HepG2 (cell line): ENCODE results near the gene ZNF511. TPM values are rescaled to one million over a fixed set of nuclear protein-coding genes. Genes with fewer than 3 reads are reported as not detected.

Source experiments
- ATAC-seq: fragments of 200-7000 bp; cut with Tn5 transposase; 3 replicates; pipeline ENCODE4 v1.9.1; 2020; ENCODE audit warnings: mild to moderate bottlenecking, moderate library complexity
- BruUV-seq: library from RNA; stranded (reverse); fragments of 400-500 nt; replicated peaks from 2 replicates; lab custom pipeline; 2021; lab: Mats Ljungman, UMichigan
- CTCF ChIA-PET: fragments of 300-600 bp; formaldehyde crosslinking; extraction: SDS; loops from one replicate; lab custom pipeline; 2021; ENCODE audit warnings: low total read pairs, inconsistent platforms, low intra/inter-chr PET ratio; lab: Yijun Ruan, JAX
- POLR2A ChIA-PET: fragments of 350-600 bp; sonication (Branson Sonifier 250); formaldehyde crosslinking; loops from one replicate; lab custom pipeline; 2020; ENCODE audit warnings: antibody characterized with exemption, inconsistent platforms; lab: Yijun Ruan, JAX
- DNase-seq: peaks from one replicate; pipeline ENCODE4 v3.0.0-alpha.2; 2015; ENCODE audit warnings: low spot score
- FAIRE-seq: peaks from 3 replicates; lab custom pipeline; 2011; peaks lifted over from hg19 to GRCh38; lab: Jason Lieb, UNC
- H2AFZ ChIP-seq: one replicate; pipeline ENCODE4 v1.6.1; 2011; ENCODE audit warnings: low read length, inconsistent platforms
- H3K27ac ChIP-seq: fragments of 300-600 bp; 3 replicates; pipeline ENCODE4 v1.8.0; 2011; ENCODE audit warnings: mixed run types, mild to moderate bottlenecking, mixed read lengths, low read length, inconsistent platforms; ENCODE audit not compliant: insufficient read depth; ENCODE audit errors: extremely low read length
- H3K27me3 ChIP-seq, 2 experiments: fragments of 200-600 bp in 1 of 2; 2 replicates in 1 of 2; 3 replicates in 1 of 2; pipeline versions ENCODE4 v1.6.0 to v1.8.0; 2011; ENCODE audit warnings: low read length in 2 of 2, mild to moderate bottlenecking in 2 of 2, moderate library complexity in 2 of 2, inconsistent platforms in 1 of 2; ENCODE audit not compliant: insufficient read depth in 2 of 2, control insufficient read depth in 1 of 2
- H3K36me3 ChIP-seq, 2 experiments: fragments of 200-600 bp in 1 of 2; replicated peaks in 1 of 2; 2 replicates in 1 of 2; 3 replicates in 1 of 2; pipeline versions ENCODE4 v1.5.1 to v1.8.0; 2011; ENCODE audit warnings: low read length in 2 of 2, inconsistent platforms in 1 of 2; ENCODE audit not compliant: insufficient read depth in 2 of 2, control insufficient read depth in 1 of 2
- H3K4me1 ChIP-seq: 2 replicates; pipeline ENCODE4 v1.5.1; 2012; ENCODE audit warnings: low read length, inconsistent platforms; ENCODE audit not compliant: insufficient read depth
- H3K4me2 ChIP-seq: 2 replicates; pipeline ENCODE4 v1.6.0; 2011; ENCODE audit warnings: low read depth, low read length, inconsistent platforms
- H3K4me3 ChIP-seq, 3 experiments: fragments of 200-600 bp in 1 of 3; sonication (generic), shearing (Covaris generic) in 1 of 3; replicated peaks in 1 of 3; 2 replicates each; pipeline ENCODE4 v1.5.1; 2011 to 2016; ENCODE audit warnings: low read length in 3 of 3, inconsistent platforms in 2 of 3, low read depth in 2 of 3, mild to moderate bottlenecking in 2 of 3, control low read depth in 1 of 3, mixed read lengths in 1 of 3; ENCODE audit not compliant: insufficient read depth in 1 of 3
- H3K79me2 ChIP-seq: one replicate; pipeline ENCODE4 v1.6.1; 2011; ENCODE audit warnings: low read length, inconsistent platforms; ENCODE audit not compliant: insufficient read depth
- H3K9ac ChIP-seq: 2 replicates; pipeline ENCODE4 v1.6.0; 2011; ENCODE audit warnings: mild to moderate bottlenecking, low read depth, low read length, inconsistent platforms; ENCODE audit not compliant: insufficient read depth
- H3K9me3 ChIP-seq: 2 replicates; pipeline ENCODE4 v1.5.1; 2012; ENCODE audit warnings: mild to moderate bottlenecking, low read length
- H4K20me1 ChIP-seq: 2 replicates; pipeline ENCODE4 v1.6.0; 2011; ENCODE audit warnings: inconsistent platforms, mild to moderate bottlenecking, low read length, moderate library complexity; ENCODE audit not compliant: insufficient read depth
- ARHGAP35 ChIP-seq: sonication (generic); formaldehyde crosslinking; IDR thresholded peaks from 2 replicates; pipeline ENCODE4 v1.9.0; 2022; ENCODE audit warnings: mild to moderate bottlenecking, inconsistent platforms, moderate library complexity, missing genetic modification reagents, borderline replicate concordance
- NCOR1 ChIP-seq: fragments of 200-600 bp; sonication (generic); IDR thresholded peaks from 2 replicates; pipeline ENCODE4 v1.7.0; 2017; ENCODE audit warnings: antibody characterized with exemption, low read length, borderline replicate concordance
- SP5 ChIP-seq: IDR thresholded peaks from 2 replicates; pipeline ENCODE4 v1.6.1; 2016; ENCODE audit warnings: low read depth, borderline replicate concordance
- U2AF1 ChIP-seq: fragments of 200-400 bp; formaldehyde crosslinking; optimal IDR thresholded peaks from 2 replicates; pipeline ENCODE3; 2017; ENCODE audit warnings: mild to moderate bottlenecking, low read depth, low read length
- ZNF121 ChIP-seq: sonication (generic); formaldehyde crosslinking; IDR thresholded peaks from 2 replicates; pipeline ENCODE4 v1.5.0; 2020; ENCODE audit warnings: mild to moderate bottlenecking, missing genetic modification reagents
- ZNF441 ChIP-seq: sonication (generic); formaldehyde crosslinking; IDR thresholded peaks from 2 replicates; pipeline ENCODE4 v1.7.0; 2021; ENCODE audit warnings: missing genetic modification reagents, borderline replicate concordance
- ZNF660 ChIP-seq: sonication (generic); formaldehyde crosslinking; IDR thresholded peaks from 2 replicates; pipeline ENCODE4 v1.5.1; 2020; ENCODE audit warnings: mild to moderate bottlenecking, low read depth, missing genetic modification reagents, borderline replicate concordance
- ZNF7 ChIP-seq: IDR thresholded peaks from 2 replicates; pipeline ENCODE4 v1.6.1; 2016; ENCODE audit warnings: missing biosample characterization, missing genetic modification reagents
- WGBS: methylation state at CpG from one replicate; pipeline ENCODE4 v1.1.6; 2017; ENCODE audit warnings: low lambda C conversion rate; 5-methylcytosine and 5-hydroxymethylcytosine counted together
- in situ Hi-C: cut with HindIII; loops from 2 replicates; pipeline ENCODE4 v1.10.0; 2017; ENCODE audit warnings: low pct_unique_long_range_greater_than_20kb; ENCODE audit not compliant: extremely low pct_ligation_motif_present
- intact Hi-C: fragments of 100-400 bp; cut with micrococcal nuclease; formaldehyde crosslinking; loops from one replicate; pipeline ENCODE4 v1.10.0; 2022; ENCODE audit not compliant: unreplicated experiment
- polyA plus RNA-seq, 8 experiments: library from polyadenylated mRNA; depleted of rRNA in 3 of 8; stranded (reverse) in 7 of 8; unstranded in 1 of 8; fragments of >200 nt; fragmentation: Illumina TruSeq in 4 of 8; extraction: Trizol in 4 of 8; gene quantifications; 2 replicates each; pipeline versions ENCODE4 v1.2.1 to v1.2.3, GENCODE V29; 2011 to 2016; ENCODE audit warnings: low read depth in 4 of 8, missing spikeins in 1 of 8, mixed read lengths in 1 of 8; ENCODE audit not compliant: insufficient read depth in 1 of 8
- total RNA-seq, 5 experiments: library from RNA; depleted of rRNA; stranded (reverse); fragments of >200 nt; fragmentation: Illumina TruSeq; extraction: Trizol; gene quantifications; 2 replicates each; pipeline ENCODE4 v1.2.3, GENCODE V29; 2016; ENCODE audit warnings: low read depth in 1 of 5
- TF ChIP-seq, protein P1 (sequence below): sonication (generic); formaldehyde crosslinking; IDR thresholded peaks from 2 replicates; pipeline ENCODE4 v1.4.0; 2020; ENCODE audit warnings: mild to moderate bottlenecking, missing genetic modification reagents
- TF ChIP-seq, protein P2 (sequence below): sonication (generic); formaldehyde crosslinking; IDR thresholded peaks from 2 replicates; pipeline ENCODE4 v1.4.0; 2020; ENCODE audit warnings: missing genetic modification reagents
- TF ChIP-seq, protein P3 (sequence below): sonication (generic); formaldehyde crosslinking; IDR thresholded peaks from 2 replicates; pipeline ENCODE4 v1.9.0; 2021; ENCODE audit warnings: missing genetic modification reagents, mild to moderate bottlenecking, borderline replicate concordance
- TF ChIP-seq, protein P4 (sequence below): sonication (generic); formaldehyde crosslinking; IDR thresholded peaks from 2 replicates; pipeline ENCODE4 v1.5.1; 2020; ENCODE audit warnings: mild to moderate bottlenecking, missing genetic modification reagents, moderate library complexity

Gene ZNF511
- total and polyA plus RNA-seq, 2 of the 13 experiments (the other 11 are each of a cell fraction or from before 2014, with no cell fraction given) = 35.6 to 66.4 TPM

DNA sequence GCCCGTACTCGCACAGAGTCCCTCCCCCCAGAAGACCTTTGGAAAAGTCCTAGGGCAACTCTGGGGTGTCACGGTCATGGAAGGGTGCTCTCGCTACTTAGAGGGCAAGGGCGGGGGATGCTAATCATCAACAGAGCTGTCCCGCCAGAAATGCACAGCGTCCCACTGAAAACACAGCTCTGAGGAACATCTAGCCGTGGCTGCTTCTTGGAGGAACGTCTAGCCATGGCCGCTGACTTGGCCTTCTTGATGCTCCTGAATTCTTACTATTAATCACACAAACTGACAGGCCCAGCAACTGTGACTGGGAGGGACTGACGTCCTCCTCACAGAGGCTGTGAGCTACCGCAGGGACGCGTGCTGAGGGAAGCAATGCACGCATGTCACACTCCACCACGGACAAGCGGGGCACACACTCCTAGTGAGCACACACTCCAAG is 1.8 kb upstream of the ZNF511 start:
- whole genome bisulfite sequencing = 96% methylated on average over 17 of the region's 17 CpGs
- H4K20me1 ChIP-seq = peaks cover 9% of the 10 kb centered on the region
- BruUV-seq = no TSS peak

More for the DNA sequence above, 1.8 kb upstream of the ZNF511 start:
- CTCF ChIA-PET = interaction anchor here (1.4 kb wide), 1 partner anchor 12 kb away, joined by 5 read pairs; no protein-coding TSS in a partner anchor
- peaks cover 34% of the 10 kb centered on the region for H3K79me2 ChIP-seq
- H3K36me3 ChIP-seq = peaks cover 14 to 36% of the 10 kb centered on the region in 2 experiments; a peak in 4 of 5 replicates
- FAIRE-seq = no peak
- no peak for DNase-seq
- H3K4me1 ChIP-seq = peaks cover 15% of the 10 kb centered on the region
- no peaks in the 10 kb centered on the region; a peak in 1 of 5 replicates for H3K27me3 ChIP-seq
- peak overlapping the region; percentile 85 for H3K4me2 ChIP-seq
- H3K9me3 ChIP-seq = no peaks in the 10 kb centered on the region
- H3K4me3 ChIP-seq = peak overlapping the region in 1 of 3 experiments; percentile 86; a peak in 2 of 6 replicates
- POLR2A ChIA-PET = interaction anchor here (1.2 kb wide), 1 partner anchor 41 kb away, joined by 3 read pairs; no protein-coding TSS in a partner anchor
- TF ChIP-seq, protein P1, sequence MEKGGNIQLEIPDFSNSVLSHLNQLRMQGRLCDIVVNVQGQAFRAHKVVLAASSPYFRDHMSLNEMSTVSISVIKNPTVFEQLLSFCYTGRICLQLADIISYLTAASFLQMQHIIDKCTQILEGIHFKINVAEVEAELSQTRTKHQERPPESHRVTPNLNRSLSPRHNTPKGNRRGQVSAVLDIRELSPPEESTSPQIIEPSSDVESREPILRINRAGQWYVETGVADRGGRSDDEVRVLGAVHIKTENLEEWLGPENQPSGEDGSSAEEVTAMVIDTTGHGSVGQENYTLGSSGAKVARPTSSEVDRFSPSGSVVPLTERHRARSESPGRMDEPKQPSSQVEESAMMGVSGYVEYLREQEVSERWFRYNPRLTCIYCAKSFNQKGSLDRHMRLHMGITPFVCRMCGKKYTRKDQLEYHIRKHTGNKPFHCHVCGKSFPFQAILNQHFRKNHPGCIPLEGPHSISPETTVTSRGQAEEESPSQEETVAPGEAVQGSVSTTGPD = no peak
- TF ChIP-seq ZNF441 (CRISPR knock-in tag) (no peak), ZNF121 (CRISPR knock-in tag) (no peak), SP5 (CRISPR knock-in tag) (no peak), ZNF7 (no peak), U2AF1 (no peak), NCOR1 (no peak), ZNF660 (CRISPR knock-in tag) (no peak), ARHGAP35 (CRISPR knock-in tag) (no peak)
- TF ChIP-seq, protein P2, sequence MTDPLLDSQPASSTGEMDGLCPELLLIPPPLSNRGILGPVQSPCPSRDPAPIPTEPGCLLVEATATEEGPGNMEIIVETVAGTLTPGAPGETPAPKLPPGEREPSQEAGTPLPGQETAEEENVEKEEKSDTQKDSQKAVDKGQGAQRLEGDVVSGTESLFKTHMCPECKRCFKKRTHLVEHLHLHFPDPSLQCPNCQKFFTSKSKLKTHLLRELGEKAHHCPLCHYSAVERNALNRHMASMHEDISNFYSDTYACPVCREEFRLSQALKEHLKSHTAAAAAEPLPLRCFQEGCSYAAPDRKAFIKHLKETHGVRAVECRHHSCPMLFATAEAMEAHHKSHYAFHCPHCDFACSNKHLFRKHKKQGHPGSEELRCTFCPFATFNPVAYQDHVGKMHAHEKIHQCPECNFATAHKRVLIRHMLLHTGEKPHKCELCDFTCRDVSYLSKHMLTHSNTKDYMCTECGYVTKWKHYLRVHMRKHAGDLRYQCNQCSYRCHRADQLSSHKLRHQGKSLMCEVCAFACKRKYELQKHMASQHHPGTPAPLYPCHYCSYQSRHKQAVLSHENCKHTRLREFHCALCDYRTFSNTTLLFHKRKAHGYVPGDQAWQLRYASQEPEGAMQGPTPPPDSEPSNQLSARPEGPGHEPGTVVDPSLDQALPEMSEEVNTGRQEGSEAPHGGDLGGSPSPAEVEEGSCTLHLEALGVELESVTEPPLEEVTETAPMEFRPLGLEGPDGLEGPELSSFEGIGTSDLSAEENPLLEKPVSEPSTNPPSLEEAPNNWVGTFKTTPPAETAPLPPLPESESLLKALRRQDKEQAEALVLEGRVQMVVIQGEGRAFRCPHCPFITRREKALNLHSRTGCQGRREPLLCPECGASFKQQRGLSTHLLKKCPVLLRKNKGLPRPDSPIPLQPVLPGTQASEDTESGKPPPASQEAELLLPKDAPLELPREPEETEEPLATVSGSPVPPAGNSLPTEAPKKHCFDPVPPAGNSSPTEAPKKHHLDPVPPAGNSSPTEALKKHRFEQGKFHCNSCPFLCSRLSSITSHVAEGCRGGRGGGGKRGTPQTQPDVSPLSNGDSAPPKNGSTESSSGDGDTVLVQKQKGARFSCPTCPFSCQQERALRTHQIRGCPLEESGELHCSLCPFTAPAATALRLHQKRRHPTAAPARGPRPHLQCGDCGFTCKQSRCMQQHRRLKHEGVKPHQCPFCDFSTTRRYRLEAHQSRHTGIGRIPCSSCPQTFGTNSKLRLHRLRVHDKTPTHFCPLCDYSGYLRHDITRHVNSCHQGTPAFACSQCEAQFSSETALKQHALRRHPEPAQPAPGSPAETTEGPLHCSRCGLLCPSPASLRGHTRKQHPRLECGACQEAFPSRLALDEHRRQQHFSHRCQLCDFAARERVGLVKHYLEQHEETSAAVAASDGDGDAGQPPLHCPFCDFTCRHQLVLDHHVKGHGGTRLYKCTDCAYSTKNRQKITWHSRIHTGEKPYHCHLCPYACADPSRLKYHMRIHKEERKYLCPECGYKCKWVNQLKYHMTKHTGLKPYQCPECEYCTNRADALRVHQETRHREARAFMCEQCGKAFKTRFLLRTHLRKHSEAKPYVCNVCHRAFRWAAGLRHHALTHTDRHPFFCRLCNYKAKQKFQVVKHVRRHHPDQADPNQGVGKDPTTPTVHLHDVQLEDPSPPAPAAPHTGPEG = no peak
- TF ChIP-seq, protein P3, sequence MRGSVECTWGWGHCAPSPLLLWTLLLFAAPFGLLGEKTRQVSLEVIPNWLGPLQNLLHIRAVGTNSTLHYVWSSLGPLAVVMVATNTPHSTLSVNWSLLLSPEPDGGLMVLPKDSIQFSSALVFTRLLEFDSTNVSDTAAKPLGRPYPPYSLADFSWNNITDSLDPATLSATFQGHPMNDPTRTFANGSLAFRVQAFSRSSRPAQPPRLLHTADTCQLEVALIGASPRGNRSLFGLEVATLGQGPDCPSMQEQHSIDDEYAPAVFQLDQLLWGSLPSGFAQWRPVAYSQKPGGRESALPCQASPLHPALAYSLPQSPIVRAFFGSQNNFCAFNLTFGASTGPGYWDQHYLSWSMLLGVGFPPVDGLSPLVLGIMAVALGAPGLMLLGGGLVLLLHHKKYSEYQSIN (CRISPR knock-in tag) = no peak
- TF ChIP-seq, protein P4, sequence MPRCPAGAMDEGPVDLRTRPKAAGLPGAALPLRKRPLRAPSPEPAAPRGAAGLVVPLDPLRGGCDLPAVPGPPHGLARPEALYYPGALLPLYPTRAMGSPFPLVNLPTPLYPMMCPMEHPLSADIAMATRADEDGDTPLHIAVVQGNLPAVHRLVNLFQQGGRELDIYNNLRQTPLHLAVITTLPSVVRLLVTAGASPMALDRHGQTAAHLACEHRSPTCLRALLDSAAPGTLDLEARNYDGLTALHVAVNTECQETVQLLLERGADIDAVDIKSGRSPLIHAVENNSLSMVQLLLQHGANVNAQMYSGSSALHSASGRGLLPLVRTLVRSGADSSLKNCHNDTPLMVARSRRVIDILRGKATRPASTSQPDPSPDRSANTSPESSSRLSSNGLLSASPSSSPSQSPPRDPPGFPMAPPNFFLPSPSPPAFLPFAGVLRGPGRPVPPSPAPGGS (CRISPR knock-in tag) = no peak
- TF ChIP-seq, all 625 proteins: peak for 0
- no peak overlapping the region for H2AFZ ChIP-seq
- intact Hi-C loops (no loop called here), in situ Hi-C loops (no loop called here)
- ATAC-seq = no peak
- H3K9ac ChIP-seq = no peak overlapping the region
- H3K27ac ChIP-seq = no peak overlapping the region
